T-helper 1 cell (primary cell): Measurements from ENCODE around the gene NAGPA.

ENCODE experiments used
- DNase-seq, 5 donors: peaks; one replicate each; pipeline ENCODE4 v3.0.0-alpha.2; 2012 to 2020

NAGPA gene

GRCh38 chr16:5001571-5001970 lies 32.2 kb downstream of the NAGPA start:
- DNase-seq = no peak

- DNase-seq = no peak
Measured at GRCh38 chr16:5000573-5001001, 33.1 kb downstream of the NAGPA start.

GRCh38 chr16:4994719-4995434 lies 38.9 kb downstream of the NAGPA start:
- no peak for DNase-seq

GRCh38 chr16:4991754-4992153 lies 42.0 kb downstream of the NAGPA start:
- no peak for DNase-seq

- no peak for DNase-seq
Measured at GRCh38 chr16:4990415-4990814, 43.3 kb downstream of the NAGPA start.

- DNase-seq = no peak
Measured at GRCh38 chr16:4989391-4990006, 44.2 kb downstream of the NAGPA start.

GRCh38 chr16:4988647-4989046 lies 45.1 kb downstream of the NAGPA start:
- DNase-seq = no peak

GRCh38 chr16:4987580-4988374 lies 46.0 kb downstream of the NAGPA start:
- DNase-seq = no peak

- no peak for DNase-seq
Measured at GRCh38 chr16:4987250-4987579, 46.5 kb downstream of the NAGPA start.

- DNase-seq = no peak
Measured at GRCh38 chr16:4984174-4984990, 49.4 kb downstream of the NAGPA start.

- no peak for DNase-seq
Measured at GRCh38 chr16:4982056-4982867, 51.5 kb downstream of the NAGPA start.

- no peak for DNase-seq
Measured at GRCh38 chr16:4981473-4981872, 52.3 kb downstream of the NAGPA start.

GRCh38 chr16:4980691-4981090 lies 53.0 kb downstream of the NAGPA start:
- DNase-seq = no peak

GRCh38 chr16:4979736-4980660 lies 53.7 kb downstream of the NAGPA start:
- no peak for DNase-seq

- no peak for DNase-seq
Measured at GRCh38 chr16:4979164-4979563, 54.6 kb downstream of the NAGPA start.

GRCh38 chr16:4976611-4977145 lies 57.1 kb downstream of the NAGPA start:
- no peak for DNase-seq

GRCh38 chr16:4976079-4976478 lies 57.7 kb downstream of the NAGPA start:
- no peak for DNase-seq
